ENCODE results near the gene PLPP1.

PLPP1 gene

DNA sequence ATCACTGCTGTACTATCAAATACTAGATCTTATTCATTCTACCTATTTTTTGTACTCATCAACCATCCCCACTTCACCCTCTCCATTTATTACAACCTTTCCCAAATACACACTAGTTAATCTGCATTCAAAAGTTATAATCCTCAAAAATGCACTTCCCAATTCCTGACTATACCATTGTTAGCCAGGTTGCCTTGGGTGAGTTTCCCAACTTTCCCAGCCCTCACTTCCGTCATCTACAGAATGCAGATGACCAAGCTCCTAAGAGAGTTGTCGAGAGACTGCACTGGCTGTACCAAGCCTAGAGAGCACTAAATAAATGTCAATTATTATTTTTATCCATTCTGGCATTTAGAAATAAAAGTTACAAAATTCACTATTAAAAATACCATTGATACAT is 11.5 kb downstream of the PLPP1 start:
- DNase-seq (ENCODE audit: low read depth): no peak
- no peak overlapping the region for H3K4me3 ChIP-seq (ENCODE audit: control insufficient read depth, low read depth, low read length)
- TF ChIP-seq, protein P1, sequence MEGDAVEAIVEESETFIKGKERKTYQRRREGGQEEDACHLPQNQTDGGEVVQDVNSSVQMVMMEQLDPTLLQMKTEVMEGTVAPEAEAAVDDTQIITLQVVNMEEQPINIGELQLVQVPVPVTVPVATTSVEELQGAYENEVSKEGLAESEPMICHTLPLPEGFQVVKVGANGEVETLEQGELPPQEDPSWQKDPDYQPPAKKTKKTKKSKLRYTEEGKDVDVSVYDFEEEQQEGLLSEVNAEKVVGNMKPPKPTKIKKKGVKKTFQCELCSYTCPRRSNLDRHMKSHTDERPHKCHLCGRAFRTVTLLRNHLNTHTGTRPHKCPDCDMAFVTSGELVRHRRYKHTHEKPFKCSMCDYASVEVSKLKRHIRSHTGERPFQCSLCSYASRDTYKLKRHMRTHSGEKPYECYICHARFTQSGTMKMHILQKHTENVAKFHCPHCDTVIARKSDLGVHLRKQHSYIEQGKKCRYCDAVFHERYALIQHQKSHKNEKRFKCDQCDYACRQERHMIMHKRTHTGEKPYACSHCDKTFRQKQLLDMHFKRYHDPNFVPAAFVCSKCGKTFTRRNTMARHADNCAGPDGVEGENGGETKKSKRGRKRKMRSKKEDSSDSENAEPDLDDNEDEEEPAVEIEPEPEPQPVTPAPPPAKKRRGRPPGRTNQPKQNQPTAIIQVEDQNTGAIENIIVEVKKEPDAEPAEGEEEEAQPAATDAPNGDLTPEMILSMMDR (conservative IDR thresholded peaks at IDR 0.05; ENCODE audit: control insufficient read depth, insufficient read depth, low read depth, low read length): no peak

DNA sequence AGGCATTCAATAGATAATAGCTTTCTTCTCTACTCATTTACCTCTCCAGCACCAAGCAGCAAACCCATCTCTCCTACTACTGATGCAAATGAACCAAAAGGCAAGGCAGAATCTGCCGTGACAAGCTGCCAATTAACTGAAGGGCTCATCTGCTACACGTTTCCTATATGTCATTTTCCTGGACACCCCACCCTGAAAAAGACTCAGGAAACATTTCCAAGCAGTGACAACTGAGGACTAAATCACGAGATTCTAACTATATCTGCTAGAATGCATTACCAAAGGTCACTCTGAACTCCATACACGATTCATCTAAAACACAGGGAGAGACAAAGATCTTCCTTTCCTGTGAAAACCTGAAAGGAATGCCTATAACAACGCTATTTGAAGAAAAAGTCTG is 12.9 kb downstream of the PLPP1 start:
- H3K4me3 ChIP-seq (ENCODE audit: control insufficient read depth, low read depth, low read length): no peak overlapping the region
- DNase-seq (ENCODE audit: low read depth): no peak
- TF ChIP-seq, protein P1 (conservative IDR thresholded peaks at IDR 0.05; ENCODE audit: control insufficient read depth, insufficient read depth, low read depth, low read length): no peak

DNA sequence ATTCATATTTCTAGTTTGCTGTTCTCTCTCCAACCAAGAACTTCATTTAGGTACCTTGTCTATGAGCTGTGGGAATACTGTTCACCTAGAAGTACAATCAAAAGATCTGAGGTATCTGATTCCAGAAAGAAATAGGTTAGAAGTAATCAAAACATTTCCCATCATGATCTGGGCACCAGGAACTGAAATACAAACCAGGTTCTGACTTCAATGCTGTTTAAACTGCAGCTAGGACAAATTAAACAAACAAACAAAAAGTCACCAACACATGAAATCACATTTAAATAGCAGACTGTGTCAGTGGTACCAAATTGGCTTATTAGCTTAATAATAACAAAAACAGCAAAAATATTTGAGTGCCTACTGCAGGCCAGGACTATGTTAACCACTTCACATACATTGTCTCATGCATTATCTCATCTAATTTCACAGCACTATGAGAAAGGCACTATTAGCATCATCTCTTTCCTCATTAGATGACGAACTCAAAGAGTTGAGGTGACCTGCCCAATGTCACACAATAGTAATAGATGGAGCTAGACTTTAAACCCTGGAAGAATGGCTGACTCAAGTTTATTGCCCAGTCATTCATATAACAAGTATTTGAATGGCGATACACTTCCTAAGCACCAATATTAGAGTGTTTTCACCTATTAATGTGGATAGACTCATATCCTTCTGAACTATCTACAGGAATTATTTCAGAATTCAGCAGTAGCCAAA is 14.5 kb downstream of the PLPP1 start:
- DNase-seq (ENCODE audit: low read depth): no peak
- H3K4me3 ChIP-seq (ENCODE audit: control insufficient read depth, low read depth, low read length): no peak overlapping the region
- TF ChIP-seq, protein P1 (conservative IDR thresholded peaks at IDR 0.05; ENCODE audit: control insufficient read depth, insufficient read depth, low read depth, low read length): no peak

DNA sequence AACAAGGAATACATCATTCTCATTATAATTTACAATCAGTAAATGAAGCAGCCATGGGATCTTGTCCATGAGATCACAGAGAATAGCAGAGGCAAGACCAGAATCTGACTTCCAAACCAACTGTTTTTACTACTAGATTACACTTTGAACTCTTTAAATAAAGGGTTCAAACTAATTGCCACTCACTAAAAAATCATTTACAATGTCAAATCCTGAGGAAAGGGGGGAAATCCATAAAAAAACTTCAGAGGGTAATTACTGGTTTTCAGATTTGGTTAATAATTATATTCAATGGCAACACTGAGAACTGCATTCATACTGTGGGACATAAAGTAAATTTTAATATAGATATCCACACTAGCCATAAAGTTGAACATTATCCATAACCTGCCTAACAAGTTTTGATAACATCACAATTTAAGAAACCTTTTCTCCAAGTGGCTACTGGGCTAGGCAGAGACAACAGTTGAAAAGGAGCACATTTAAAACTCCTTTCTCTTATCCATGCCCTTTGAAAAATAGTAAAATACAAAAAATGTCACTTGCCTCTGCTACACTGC is 15.9 kb downstream of the PLPP1 start:
- TF ChIP-seq, protein P1 (conservative IDR thresholded peaks at IDR 0.05; ENCODE audit: control insufficient read depth, insufficient read depth, low read depth, low read length): no peak
- H3K4me3 ChIP-seq (ENCODE audit: control insufficient read depth, low read depth, low read length): no peak overlapping the region

DNA sequence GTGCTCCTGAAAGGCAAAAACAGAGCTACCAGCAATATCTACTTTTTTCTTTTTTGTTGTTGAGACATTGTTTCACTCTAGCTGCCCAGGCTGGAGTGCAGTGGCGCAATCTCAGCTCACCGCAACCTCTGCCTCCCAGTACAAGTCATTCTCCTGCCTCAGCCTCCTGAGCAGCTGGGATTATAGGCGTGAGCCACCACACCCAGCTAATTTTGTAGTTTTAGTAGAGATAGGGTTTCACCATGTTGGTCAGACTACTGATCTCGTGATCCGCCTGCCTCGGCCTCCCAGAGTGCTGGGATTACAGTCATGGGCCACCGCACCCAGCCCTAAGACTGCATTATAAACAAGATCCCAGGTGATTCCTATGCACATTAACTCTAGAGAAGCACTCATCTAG is 17.0 kb downstream of the PLPP1 start:
- TF ChIP-seq, protein P1 (conservative IDR thresholded peaks at IDR 0.05; ENCODE audit: control insufficient read depth, insufficient read depth, low read depth, low read length): no peak
- no peak for DNase-seq (ENCODE audit: low read depth)
- no peak overlapping the region for H3K4me3 ChIP-seq (ENCODE audit: control insufficient read depth, low read depth, low read length)

More for the DNA sequence above, 15.9 kb downstream of the PLPP1 start:
- DNase-seq (ENCODE audit: low read depth): no peak

DNA sequence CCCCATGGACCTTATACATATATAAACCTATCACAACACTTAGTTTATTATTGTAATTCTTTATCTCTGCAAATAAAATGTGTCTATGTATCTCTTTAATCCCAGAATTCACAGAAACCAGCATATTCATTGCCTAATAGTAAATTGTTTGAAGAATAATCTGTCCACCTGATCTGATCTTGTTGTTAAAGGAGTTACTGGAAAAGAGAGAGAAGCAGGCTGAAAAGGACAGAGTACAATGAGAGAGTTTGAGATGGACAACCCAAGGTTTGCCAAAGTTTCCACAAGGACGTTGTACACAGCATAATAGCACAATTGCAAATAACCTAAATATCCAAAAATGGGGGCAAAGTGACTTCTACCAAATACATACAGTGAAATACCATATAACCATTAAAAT is 23.8 kb downstream of the PLPP1 start:
- H3K4me3 ChIP-seq (ENCODE audit: control insufficient read depth, low read depth, low read length): no peak overlapping the region
- DNase-seq (ENCODE audit: low read depth): no peak
- TF ChIP-seq, protein P1 (conservative IDR thresholded peaks at IDR 0.05; ENCODE audit: control insufficient read depth, insufficient read depth, low read depth, low read length): no peak

Measured in fibroblast of mammary gland (primary cell).